G401 (cell line): ENCODE results near the gene ZNF281. TPM values are rescaled to one million over a fixed set of nuclear protein-coding genes. Genes with fewer than 3 reads are reported as not detected.
"Not testable (repeated sequence)": the region's sequence is repeated elsewhere in the genome, so short reads cannot be mapped to it uniquely, and the experiment has no call there.

Experiments
- DNase-seq: peaks from one replicate; pipeline ENCODE4 v3.0.0-alpha.2; 2015; ENCODE audit warnings: low spot score
- in situ Hi-C: cut with HindIII; loops from 2 replicates; pipeline ENCODE4 v1.10.0; 2016; ENCODE audit warnings: low sequenced_read_pairs, mixed read lengths
- total RNA-seq: library from RNA; depleted of rRNA; stranded (reverse); fragments of >200 nt; shearing (Covaris generic); gene quantifications from 2 replicates; pipeline ENCODE4 v1.2.3, GENCODE V29; 2014; rRNA removed

Gene ZNF281
- total RNA-seq, 1 experiment from 2014 or later: 20.5 TPM

DNA sequence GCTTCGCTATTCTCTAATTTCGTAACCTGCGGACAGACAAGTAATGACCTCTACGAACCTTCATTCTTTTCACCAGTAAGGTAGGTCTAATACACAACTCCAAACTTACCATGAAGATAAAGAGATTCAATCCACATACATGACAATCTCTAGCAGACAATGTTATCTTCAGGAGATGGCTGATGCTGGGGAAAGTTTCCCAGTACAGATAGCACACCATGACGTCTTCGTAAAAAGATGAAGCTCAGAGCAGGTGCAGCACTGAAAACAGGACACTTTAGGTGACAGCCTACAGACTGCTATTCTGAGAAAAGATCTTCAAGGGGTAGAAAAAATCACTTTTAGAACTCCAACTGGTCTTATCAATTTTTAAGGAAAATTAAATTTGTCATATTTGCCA lies 41.3 kb downstream of the ZNF281 start:
- in situ Hi-C loops: no loop called here
- no peak for DNase-seq

DNA sequence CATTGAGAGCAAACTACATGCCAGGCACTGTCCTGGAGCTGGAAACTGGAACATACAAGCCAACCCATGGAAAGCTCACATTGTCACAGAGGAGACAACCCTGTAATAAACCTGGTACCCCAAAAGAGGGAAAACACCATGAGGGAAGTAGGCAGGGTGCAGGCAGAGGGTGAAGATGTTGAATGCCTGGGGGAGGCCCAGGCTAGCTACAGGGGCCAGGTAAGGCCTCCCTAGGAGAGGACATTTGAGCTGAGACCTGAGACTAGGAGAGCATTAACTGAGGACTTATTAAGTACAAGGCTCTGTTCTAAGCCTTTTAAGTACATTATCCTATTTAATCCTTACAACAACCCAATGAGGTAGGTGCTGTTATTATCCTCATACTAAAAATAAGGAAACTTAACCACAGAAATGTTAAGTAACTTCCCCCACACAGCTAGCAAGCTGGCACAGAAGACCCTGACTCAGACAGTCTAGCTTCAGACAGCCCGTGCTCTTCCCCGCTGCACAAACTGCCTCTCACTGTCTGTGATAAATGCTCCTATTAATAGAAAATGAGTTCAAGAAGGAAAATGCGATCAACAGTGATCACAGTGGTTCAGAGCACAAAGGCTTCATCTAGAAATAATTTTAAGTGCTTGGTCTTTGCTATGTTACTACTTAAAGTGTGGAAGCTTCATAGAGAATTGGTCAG lies 41.8 kb downstream of the ZNF281 start:
- DNase-seq: no peak
- in situ Hi-C loops: no loop called here

DNA sequence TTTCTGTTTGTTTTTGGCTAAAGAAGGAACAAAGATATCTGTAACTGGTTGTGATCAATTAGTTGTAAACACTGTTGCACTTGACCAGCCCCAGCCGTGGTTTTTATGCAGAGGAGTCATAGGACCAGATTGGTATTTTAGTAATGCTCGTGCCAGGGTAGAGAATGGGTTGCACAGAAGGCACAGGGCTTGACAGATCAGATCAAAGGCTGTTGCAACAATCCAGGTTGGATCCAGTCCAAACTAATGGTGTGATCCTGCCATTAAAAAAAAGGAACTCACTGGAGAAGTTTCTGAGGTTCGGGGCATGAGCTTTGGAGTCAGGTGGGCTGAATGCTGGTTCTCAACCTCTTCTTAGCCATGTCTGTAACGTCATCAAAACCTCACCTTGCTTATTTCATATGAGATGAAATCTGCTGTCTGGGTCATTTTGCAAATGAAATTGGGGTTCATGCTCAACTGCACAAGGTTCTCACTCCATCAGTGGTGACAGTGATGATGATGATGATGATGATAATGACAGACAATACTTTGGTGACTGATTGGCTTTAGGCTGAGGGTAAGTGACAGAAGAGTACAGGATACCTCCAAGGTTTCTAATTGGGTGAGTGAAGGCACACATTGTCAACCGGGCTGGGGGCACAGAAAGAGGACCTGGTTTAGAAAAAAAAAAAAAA lies 43.1 kb downstream of the ZNF281 start:
- DNase-seq: no peak
- in situ Hi-C loops: no loop called here

DNA sequence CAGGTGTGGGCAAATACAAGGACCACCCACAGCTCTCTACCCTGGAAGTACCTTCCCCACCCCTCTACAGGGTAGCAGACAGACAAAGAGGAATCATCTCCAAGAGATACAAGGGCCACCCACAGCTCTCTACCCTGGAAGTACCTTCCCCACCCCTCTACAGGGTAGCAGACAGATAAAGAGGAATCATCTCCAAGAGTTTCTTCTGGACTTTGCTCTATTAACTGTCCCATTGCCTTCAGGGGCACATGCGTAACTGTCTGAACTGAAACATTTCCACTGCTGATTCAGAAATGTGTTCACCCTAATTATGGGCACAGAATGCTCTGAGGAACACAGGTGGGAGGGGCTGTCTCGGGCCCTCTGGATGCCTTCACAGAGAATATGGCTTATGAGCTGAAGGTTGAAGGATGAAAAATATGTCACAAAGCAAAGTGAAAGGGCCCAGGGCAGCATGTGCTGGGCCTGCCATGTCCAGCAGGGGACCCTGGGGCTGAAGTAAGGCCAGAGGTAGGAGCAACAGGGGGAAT lies 43.9 kb downstream of the ZNF281 start:
- in situ Hi-C loops: no loop called here
- no peak for DNase-seq

DNA sequence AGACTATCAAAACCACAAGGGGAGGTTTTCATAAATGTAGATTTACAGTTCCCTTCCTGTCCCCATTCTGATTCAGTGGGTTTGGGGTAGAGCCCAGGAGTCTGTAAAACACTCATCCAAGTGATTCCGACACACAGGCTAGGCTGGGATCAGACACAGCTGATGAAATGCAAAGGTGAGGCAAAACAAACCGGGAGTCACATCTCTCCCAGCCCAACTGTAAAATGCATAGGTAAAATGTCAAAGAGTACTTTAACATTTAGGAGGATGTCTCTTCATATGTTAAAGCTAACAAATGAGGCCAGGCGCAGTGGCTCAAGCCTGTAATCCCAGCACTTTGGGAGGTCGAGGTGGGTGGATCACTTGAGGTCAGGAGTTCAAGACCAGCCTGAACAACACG lies 45.0 kb downstream of the ZNF281 start:
- no peak for DNase-seq
- in situ Hi-C loops: no loop called here

DNA sequence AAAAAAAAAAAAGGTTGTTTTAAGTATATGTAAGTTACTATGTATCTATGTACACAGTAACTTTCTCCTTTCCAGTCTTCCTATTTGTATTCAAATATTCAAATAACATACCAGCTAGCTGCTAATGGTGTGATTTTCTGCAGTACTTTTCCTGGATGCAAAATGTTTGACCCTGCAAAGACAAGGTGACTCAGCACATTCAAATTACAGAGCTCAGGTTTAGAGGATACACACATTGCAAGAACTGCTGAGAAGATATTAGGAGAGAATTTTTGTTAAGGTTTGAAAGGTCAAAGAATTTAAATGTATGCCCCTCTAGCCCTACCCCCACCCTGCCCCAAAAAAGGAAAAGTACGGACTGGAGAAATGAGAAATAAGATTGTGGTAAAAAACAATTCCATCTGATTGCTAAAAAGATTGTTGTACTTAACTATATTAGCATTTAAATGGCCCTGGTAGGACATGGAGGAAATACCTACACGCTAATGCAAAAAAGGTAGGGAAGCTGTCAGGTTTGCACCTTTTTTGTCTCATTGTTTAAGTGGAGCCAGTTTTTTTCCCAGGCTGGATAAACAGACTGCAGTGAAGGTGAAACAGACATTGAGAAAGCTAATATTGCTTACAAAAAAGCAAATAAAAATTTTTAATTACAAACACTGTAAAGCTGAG lies 45.6 kb downstream of the ZNF281 start:
- no peak for DNase-seq
- in situ Hi-C loops: no loop called here

DNA sequence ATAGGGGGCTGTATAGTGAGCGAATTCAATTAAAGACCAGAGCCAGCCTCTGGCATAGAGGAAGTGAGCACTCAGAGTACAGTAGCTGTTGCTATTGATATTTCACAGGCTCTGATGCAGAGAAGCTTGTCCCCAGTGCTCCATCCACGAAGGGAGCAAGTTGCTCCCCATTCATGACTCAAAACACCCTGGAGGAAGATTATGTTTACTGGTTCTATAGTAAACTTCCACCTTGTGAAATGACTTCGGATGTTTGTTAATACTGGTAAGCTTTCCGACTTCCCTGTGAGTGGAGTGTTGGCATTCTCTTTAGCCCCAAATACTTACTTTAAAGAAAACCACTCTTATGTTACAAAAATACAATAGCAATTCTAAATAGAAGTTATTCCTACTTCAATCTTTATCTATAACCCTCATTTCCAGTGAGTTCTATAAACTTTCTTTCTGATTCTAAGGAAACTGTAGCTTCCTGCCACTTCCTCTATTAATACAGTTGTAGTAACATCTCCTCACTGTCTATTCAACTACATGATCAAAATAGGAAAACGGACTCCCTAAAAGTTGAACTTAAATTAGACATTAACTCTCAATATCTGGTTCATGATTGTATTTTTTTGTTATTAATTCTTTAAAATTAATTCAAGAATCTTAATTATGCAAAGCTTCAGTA lies 46.4 kb downstream of the ZNF281 start:
- DNase-seq: no peak
- in situ Hi-C loops: no loop called here

DNA sequence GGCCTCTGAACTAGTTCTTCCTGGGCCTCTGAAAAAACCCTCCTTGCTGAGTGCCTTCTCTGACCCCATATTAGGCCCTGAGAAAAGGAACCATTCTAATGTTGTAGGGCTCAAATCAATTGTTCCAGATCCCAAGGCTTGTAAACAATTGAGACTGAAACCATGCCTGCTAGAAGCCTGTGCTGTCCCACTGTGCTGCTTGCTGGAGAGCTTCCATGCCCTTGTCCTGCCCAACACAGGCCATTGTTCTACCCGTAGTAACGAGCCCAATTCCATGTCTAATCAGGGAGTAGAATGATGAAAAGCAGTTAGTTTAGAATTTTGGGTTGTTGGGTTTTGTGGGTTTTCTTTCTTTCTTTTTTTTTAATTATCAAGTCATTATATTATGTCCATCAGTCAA lies 47.4 kb downstream of the ZNF281 start:
- in situ Hi-C loops: no loop called here
- DNase-seq: no peak

DNA sequence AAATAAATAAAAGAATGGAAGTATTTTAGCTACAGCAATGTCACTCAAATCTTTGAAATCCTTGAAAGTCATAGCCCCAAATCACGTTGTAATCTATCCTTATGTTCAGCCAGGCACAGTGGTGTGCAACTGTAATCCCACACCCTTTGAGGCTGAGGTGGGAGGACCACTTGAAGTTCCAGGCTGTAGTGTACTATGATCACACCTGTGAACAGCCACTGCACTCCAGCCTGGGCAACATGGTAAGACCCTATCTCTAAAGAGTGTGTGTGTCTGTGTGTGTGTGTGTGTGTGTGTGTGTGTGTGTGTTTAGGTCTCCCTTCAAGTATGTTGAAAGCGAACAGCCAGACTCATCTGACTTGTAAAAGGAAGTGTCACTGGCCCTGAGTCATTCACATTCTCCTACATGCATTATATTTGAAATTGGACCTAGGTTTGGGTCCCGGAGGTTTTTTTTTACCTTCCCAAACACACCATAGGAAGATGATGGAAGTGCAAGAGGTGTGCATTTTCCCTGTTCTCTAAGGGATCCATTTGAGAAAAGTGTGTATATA lies 50.1 kb downstream of the ZNF281 start:
- no peak for DNase-seq
- in situ Hi-C loops: no loop called here

DNA sequence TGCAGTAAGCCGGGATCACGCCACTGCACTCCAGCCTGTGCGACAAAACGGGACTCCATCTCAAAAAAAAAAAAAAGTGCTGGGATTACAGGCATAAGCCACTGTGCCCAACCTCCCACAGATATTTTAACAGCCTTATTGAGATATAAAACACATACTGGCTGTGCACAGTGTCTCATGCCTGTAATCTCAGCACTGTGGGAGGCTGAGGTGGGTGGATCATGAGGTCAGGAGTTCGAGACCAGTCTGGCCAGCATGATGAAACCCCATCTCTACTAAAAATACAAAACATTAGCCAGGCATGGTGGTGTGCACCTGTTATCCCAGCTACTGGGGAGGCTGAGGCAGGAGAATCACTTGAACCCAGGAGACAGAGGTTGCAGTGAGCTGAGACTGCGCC lies 51.9 kb downstream of the ZNF281 start:
- DNase-seq, in situ Hi-C loops: not testable (repeated sequence)

DNA sequence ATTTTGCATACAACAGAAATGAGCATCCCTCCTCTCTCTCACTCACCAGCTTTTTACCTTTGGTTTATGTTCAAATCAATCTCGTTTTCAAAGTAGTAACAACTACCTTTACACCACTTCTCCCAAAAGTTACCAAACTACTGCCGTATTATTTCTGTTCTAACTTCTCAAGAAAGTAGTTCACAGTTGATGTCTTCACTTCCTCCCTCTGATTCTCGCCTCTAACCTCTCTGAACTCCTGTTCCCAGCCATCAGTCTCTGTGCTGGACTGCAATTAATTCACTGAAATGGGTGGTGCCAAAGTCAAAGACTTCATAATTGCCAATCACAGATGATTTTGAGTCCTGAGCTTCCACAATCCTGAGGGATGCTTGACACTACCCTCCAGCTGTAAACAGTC lies 54.0 kb downstream of the ZNF281 start:
- in situ Hi-C loops: no loop called here
- no peak for DNase-seq

Other genes with a start within 250 kb of the ZNF281 start
- gene KIF14, start 210.7 kb upstream of the ZNF281 start, total RNA-seq: 12.4 and 17.8 TPM in 2 replicates